GM18858 (cell line): ENCODE data around the gene MAFB.

Experiments
- ATAC-seq: cut with Tn5 transposase; IDR thresholded peaks from one replicate; pipeline ENCODE4 v1.9.1; 2021; ENCODE audit not compliant: unreplicated experiment

The MAFB gene

GRCh38 chr20:40635971-40636370 lies 53.1 kb downstream of the MAFB start:
- no peak for ATAC-seq
